HEK293 (cell line): ENCODE measurements around the gene TMEM120A.
"Not testable (repeated sequence)": the region's sequence is repeated elsewhere in the genome, so short reads cannot be mapped to it uniquely, and the experiment has no call there.

Experiments
- CTCF ChIA-PET: fragments of 350-600 bp; formaldehyde crosslinking; extraction: SDS; loops from one replicate; lab custom pipeline; 2021; ENCODE audit warnings: antibody characterized with exemption; lab: Yijun Ruan, JAX
- POLR2A ChIA-PET: fragments of 300-600 bp; formaldehyde crosslinking; extraction: SDS; loops from one replicate; lab custom pipeline; 2020; ENCODE audit warnings: antibody characterized with exemption, inconsistent platforms; lab: Yijun Ruan, JAX
- H3K27ac ChIP-seq: fragments of 200-500 bp; sonication (Bioruptor generic); 2 replicates; pipeline ENCODE4 v1.5.1; 2014; ENCODE audit warnings: low read depth, low read length, control low read depth, inconsistent platforms; ENCODE audit errors: extremely low read depth
- H3K36me3 ChIP-seq, 2 experiments: fragments of 200-500 bp in 1 of 2; sonication (Bioruptor generic) in 1 of 2; 1 replicate in 1 of 2; 2 replicates in 1 of 2; pipeline ENCODE4 v1.5.1; 2014 to 2017; ENCODE audit warnings: inconsistent platforms in 2 of 2, low read length in 2 of 2; ENCODE audit not compliant: control insufficient read depth in 2 of 2, insufficient read depth in 1 of 2
- H3K4me1 ChIP-seq: fragments of 200-500 bp; sonication (Bioruptor generic); 2 replicates; pipeline ENCODE4 v1.5.1; 2014; ENCODE audit warnings: mild to moderate bottlenecking, low read length, inconsistent platforms; ENCODE audit not compliant: control insufficient read depth, insufficient read depth
- H3K4me3 ChIP-seq: 2 replicates; pipeline ENCODE4 v1.5.1; 2011; ENCODE audit warnings: low read depth, mild to moderate bottlenecking, control low read depth, low read length, moderate library complexity
- H3K9me3 ChIP-seq: fragments of 200-500 bp; sonication (Bioruptor generic); 2 replicates; pipeline ENCODE4 v1.5.1; 2014; ENCODE audit warnings: low read depth, low read length, inconsistent platforms; ENCODE audit not compliant: control insufficient read depth, insufficient read depth
- AEBP2 ChIP-seq: fragments of 450-650 bp; formaldehyde crosslinking; IDR thresholded peaks from 2 replicates; pipeline ENCODE4 v1.5.1; 2016; ENCODE audit warnings: missing biosample characterization, missing genetic modification characterization, borderline replicate concordance
- ATF2 ChIP-seq: fragments of 450-650 bp; formaldehyde crosslinking; IDR thresholded peaks from 2 replicates; pipeline ENCODE4 v1.5.1; 2016; ENCODE audit warnings: missing biosample characterization, missing genetic modification characterization, low read depth
- CTCF ChIP-seq: fragments of 450-650 bp; formaldehyde crosslinking; IDR thresholded peaks from 2 replicates; pipeline ENCODE4 v1.5.1; 2016; ENCODE audit warnings: missing biosample characterization, missing genetic modification characterization
- TSHZ1 ChIP-seq: fragments of 450-650 bp; formaldehyde crosslinking; IDR thresholded peaks from 2 replicates; pipeline ENCODE4 v1.5.1; 2016; ENCODE audit warnings: missing biosample characterization, missing genetic modification characterization, borderline replicate concordance
- ZIC2 ChIP-seq: fragments of 450-650 bp; formaldehyde crosslinking; IDR thresholded peaks from 2 replicates; pipeline ENCODE4 v1.5.1; 2016; ENCODE audit warnings: missing biosample characterization, missing genetic modification characterization
- ZNF146 ChIP-seq: fragments of 450-650 bp; formaldehyde crosslinking; IDR thresholded peaks from 2 replicates; pipeline ENCODE4 v1.5.1; 2016; ENCODE audit warnings: missing biosample characterization, missing genetic modification characterization
- ZNF184 ChIP-seq: fragments of 450-650 bp; IDR thresholded peaks from 2 replicates; pipeline ENCODE4 v1.5.1; 2018; ENCODE audit warnings: missing biosample characterization, mild to moderate bottlenecking, missing genetic modification characterization
- ZNF202 ChIP-seq: fragments of 450-650 bp; formaldehyde crosslinking; IDR thresholded peaks from 2 replicates; pipeline ENCODE4 v1.5.1; 2016; ENCODE audit warnings: missing biosample characterization, missing genetic modification characterization, borderline replicate concordance
- ZNF423 ChIP-seq: fragments of 450-650 bp; formaldehyde crosslinking; IDR thresholded peaks from 2 replicates; pipeline ENCODE4 v1.5.1; 2016; ENCODE audit warnings: missing biosample characterization, missing genetic modification characterization
- ZNF596 ChIP-seq: fragments of 450-650 bp; IDR thresholded peaks from 2 replicates; pipeline ENCODE4 v1.5.0; 2018; ENCODE audit warnings: missing biosample characterization, mild to moderate bottlenecking, missing genetic modification characterization, moderate library complexity
- ZNF654 ChIP-seq: fragments of 450-650 bp; formaldehyde crosslinking; IDR thresholded peaks from 2 replicates; pipeline ENCODE4 v1.5.1; 2016; ENCODE audit warnings: low read depth, missing biosample characterization, missing genetic modification characterization
- ZNF747 ChIP-seq: fragments of 450-650 bp; formaldehyde crosslinking; IDR thresholded peaks from 2 replicates; pipeline ENCODE4 v1.5.1; 2016; ENCODE audit warnings: missing biosample characterization, missing genetic modification characterization

The TMEM120A gene

GRCh38 chr7:76008156-76008687 lies 13.8 kb upstream of the TMEM120A start (continued):
- TF ChIP-seq AEBP2 (tag by site-specific recombination): no peak
- TF ChIP-seq, all 188 proteins: peak for 0

- H3K36me3 ChIP-seq: peaks cover under 1 to 33% of the 10 kb centered on the region in 2 experiments; a peak in 2 of 3 replicates
- H3K4me1 ChIP-seq, H3K4me3 ChIP-seq, H3K9me3 ChIP-seq, H3K27ac ChIP-seq: not testable (repeated sequence)
- POLR2A ChIA-PET: interaction anchor here (0.7 kb wide), 1 partner anchor 15 kb away, joined by 7 read pairs; no protein-coding TSS in a partner anchor
- CTCF ChIA-PET: interaction anchor here (0.5 kb wide), 1 partner anchor 73 kb away, joined by 6 read pairs; no protein-coding TSS in a partner anchor
Observed at GRCh38 chr7:76005004-76005403, 10.6 kb upstream of the TMEM120A start.

- TF ChIP-seq CTCF (tag by site-specific recombination): no peak
- TF ChIP-seq, all 188 proteins: peak for 0
- no peak overlapping the region for H3K27ac ChIP-seq
- no peaks in the 10 kb centered on the region for H3K9me3 ChIP-seq
- no peak overlapping the region for H3K4me3 ChIP-seq
- ChIA-PET CTCF (interaction anchor here (0.7 kb wide), 1 partner anchor 18 kb away, joined by 3 read pairs; no protein-coding TSS in a partner anchor), POLR2A (no interaction called here)
- H3K4me1 ChIP-seq: no peaks in the 10 kb centered on the region
- peaks cover 3 to 33% of the 10 kb centered on the region in 2 experiments; a peak in 2 of 3 replicates for H3K36me3 ChIP-seq
Observed at GRCh38 chr7:76003351-76003750, 9.0 kb upstream of the TMEM120A start.

GRCh38 chr7:76002822-76003221 lies 8.4 kb upstream of the TMEM120A start:
- no peak for TF ChIP-seq ZNF146 (tag by site-specific recombination)
- no peak for TF ChIP-seq ZNF747 (tag by site-specific recombination)
- no peak for TF ChIP-seq TSHZ1 (tag by site-specific recombination)
- TF ChIP-seq ZNF202 (tag by site-specific recombination): no peak
- peaks cover 3 to 33% of the 10 kb centered on the region in 2 experiments; a peak in 2 of 3 replicates for H3K36me3 ChIP-seq

GRCh38 chr7:76002139-76002538 lies 7.7 kb upstream of the TMEM120A start:
- no peak overlapping the region for H3K27ac ChIP-seq
- TF ChIP-seq ZNF596 (tag by site-specific recombination) (no peak), ZNF423 (no peak), ZIC2 (tag by site-specific recombination) (no peak), ATF2 (no peak), ZNF184 (tag by site-specific recombination) (no peak), ZNF654 (tag by site-specific recombination) (no peak)

More at GRCh38 chr7:76002822-76003221, 8.4 kb upstream of the TMEM120A start:
- Histone ChIP-seq H3K27ac (no peak overlapping the region), H3K9me3 (no peaks in the 10 kb centered on the region), H3K4me1 (no peaks in the 10 kb centered on the region), H3K4me3 (no peak overlapping the region)
- CTCF ChIA-PET: no interaction called here
- POLR2A ChIA-PET: no interaction called here

More at GRCh38 chr7:76002139-76002538, 7.7 kb upstream of the TMEM120A start:
- CTCF ChIA-PET: no interaction called here
- no peak overlapping the region for H3K4me3 ChIP-seq
- H3K9me3 ChIP-seq: no peaks in the 10 kb centered on the region
- H3K36me3 ChIP-seq: peaks cover 3 to 33% of the 10 kb centered on the region in 2 experiments; a peak in 2 of 3 replicates
- no peaks in the 10 kb centered on the region for H3K4me1 ChIP-seq
- POLR2A ChIA-PET: no interaction called here
